HPDE6-E6E7 (cell line): ENCODE data around the gene RAC3.

ENCODE experiments used
- DNase-seq: peaks from one replicate; pipeline ENCODE4 v3.0.0; 2011; ENCODE audit warnings: missing footprints; ENCODE audit errors: extremely low spot score

RAC3 gene

DNA sequence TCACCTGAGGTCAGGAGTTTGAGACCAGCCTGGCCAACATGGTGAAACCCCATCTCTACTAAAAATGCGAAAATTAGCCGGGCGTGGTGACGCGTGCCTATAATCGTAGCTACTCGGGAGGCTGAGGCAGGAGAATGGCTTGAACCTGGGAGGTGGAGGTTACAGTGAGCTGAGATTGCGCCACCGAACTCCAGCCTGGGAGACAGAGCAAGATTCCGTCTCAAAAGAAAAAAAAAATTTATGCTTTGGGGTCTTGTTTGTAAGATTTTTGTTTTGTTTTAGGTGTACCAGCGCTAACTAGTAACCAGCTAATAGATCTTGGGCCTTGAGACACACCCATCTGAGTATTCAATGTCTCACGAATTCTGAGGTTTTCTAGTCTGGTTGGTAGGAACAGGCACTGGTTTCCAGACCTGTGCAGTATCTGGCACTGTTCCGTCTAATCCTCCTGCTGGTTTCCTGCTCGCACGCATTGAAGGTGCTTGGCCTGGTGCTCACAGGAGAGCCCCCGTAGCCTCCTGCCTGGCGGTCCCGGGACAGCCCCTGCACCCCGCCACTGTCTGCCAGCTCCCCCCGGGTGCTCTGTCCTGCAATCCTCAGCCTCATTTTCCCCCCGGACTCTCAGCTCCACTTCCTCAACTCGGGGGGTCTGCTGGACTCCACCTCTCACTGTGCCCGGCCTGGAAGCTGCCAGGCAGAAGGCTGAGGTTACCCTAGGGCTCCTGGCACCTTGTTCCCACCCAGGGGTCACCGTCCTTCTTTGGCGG, 44.7 kb downstream of the RAC3 start:
- no peak for DNase-seq

DNA sequence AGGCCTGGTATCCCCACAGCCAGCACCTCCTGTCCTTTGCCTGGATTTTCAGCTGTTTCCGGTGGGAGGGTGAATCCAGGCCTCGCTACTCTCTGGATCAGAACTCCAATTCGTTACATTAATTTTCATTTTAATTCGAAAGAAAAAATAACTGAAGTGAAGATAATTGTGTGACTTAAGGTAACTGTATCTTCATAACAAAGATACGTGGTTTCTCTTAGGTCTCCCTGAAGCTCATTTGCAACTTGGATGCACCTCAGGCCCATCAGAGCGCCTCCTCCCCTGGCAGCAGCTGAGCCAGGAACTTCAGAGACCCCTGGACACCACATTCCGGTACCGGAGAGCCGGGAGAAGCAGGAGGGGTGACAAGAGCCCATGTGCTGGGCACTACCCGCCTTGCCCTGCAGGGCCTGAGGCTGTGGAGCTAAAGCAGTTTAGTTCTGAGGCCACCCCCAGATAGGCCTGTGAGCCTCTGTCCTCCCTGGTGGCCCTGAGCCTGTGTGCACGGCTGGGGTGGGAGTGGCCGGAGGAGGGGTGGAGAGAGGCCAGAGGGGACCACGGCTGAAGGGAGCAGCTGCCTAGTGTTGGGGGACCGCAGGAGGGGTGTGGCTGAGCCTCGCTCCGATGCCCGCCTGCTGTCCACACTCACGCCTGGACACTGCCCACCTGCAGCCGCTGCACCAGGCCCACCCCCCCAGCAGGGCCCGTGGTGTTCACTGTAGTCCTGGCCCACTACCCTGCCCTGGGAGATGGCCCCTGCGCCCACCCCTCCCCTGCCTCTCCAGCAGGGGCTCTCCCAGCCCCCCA, 45.5 kb downstream of the RAC3 start:
- DNase-seq: no peak

DNA sequence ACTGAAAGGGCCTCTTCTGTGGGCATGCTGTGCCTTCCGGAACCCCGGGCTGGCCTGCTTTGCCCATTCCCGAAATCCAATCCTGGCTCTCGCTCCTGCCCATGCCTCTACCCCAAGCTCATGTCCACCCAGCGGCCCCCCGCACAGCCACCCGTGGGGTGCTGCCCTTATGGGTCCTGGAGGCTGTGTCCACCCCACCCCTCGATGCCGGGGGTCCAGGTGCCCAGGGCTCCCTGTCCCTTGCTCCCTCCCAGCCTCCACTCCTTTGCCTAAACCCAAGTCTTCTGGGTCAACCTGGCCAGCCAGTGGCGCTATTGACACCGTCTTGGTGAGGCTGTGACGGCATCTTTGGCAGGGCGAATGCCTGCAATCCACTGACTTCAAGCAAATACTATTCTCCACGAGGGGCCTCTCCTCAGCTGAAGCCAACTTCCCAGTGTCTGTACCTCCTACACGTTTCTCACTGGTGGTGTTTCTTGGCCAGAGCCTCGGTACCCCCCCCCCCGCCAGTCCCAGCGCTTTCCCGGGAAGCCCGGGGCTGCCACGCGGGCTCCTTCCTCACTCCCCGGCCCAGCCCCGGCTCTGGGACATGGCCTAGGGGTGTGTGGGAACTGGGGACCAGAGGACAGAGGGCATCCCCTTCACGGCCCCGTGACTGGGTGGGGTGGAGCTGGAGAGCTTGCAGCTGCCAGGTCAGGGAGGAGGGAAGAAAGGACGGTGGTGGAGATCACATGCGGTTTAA, 46.3 kb downstream of the RAC3 start:
- no peak for DNase-seq

DNA sequence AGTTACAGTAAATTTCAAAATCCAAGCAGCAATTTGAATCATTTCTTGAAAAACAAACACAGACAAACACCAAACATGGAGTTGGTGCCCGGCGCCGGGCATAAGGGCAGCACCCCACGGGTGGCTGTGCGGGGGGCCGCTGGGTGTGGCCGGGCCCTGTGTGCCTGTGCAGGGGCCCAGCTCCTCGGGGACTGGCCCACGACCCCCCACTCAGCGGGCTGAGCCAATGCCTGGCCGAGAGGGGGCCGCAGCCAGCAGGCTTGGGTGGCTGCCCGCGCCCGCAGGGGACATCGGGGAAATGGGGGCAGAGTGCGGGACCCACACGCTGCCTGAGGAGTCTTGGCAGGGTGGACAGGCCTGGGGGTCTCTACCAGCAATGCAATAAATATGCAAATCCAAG, 47.0 kb downstream of the RAC3 start:
- no peak for DNase-seq

DNA sequence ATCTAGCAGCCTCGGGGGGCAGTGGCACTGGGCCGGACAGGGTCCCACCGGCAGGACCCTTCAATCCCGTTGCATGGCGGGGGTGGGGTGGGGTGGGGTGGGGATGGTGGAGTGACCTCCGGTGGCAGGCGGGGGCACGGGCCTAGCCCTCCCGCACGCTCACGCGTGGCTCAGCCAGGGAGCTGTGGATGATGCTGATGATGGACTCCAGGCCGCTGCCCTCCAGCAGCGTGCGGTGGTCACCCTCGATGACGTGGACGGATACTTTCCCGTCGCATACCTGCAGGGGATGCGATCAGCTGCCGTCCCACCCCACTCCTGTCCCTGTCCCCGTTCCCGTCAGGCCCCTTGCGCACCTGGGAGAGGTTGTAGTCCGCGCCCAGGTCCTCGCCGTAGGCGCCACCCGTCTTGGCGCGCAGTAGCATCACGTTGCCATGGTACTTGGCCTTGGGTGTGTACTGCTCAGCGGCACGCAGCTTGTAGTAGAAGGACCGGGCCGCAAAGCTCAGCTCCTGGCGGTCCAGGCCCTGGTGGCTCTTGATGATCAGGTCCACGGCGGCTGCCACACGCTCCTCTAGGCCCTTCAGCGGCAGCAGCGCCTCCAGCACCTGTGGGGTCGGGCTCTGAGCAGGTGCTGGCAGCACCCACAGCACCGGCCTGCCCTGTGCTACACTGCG, 47.7 kb downstream of the RAC3 start:
- DNase-seq: no peak

DNA sequence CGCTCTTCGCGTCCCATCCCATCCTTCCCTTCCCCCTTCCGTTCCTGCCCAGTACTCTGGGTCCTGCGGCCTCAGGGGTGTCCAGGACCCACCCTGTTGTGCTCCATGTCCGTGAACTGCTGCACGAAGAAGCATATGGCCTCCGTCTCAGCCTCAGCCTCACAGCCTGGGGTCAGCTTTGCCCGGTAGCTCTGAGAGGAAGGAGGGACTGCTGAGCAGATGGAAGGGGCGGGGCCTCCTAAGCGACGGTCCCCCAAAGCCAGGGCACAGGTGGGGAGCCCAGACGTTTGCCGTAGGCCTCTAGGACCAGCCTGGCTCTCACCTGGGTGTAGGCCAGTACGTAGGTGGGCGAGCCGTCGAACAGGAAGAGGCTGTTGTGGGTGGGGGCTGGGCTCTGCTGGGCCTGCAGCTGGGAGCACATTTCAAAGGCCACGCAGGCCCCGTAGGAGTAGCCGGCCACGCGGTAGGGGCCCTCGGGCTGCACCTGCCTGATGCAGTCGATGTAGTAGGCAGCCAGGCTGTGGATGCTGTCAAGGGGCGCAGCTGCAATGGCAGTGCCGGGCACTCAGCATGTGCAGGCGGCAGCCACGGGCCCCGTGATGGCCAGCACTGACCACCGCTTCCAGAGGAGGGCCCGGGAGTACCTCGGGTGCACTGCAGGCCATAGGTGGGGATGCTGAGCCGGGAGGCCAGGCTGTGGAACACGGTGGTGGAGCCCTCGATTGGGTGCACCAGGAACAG, 48.7 kb downstream of the RAC3 start:
- no peak for DNase-seq

DNA sequence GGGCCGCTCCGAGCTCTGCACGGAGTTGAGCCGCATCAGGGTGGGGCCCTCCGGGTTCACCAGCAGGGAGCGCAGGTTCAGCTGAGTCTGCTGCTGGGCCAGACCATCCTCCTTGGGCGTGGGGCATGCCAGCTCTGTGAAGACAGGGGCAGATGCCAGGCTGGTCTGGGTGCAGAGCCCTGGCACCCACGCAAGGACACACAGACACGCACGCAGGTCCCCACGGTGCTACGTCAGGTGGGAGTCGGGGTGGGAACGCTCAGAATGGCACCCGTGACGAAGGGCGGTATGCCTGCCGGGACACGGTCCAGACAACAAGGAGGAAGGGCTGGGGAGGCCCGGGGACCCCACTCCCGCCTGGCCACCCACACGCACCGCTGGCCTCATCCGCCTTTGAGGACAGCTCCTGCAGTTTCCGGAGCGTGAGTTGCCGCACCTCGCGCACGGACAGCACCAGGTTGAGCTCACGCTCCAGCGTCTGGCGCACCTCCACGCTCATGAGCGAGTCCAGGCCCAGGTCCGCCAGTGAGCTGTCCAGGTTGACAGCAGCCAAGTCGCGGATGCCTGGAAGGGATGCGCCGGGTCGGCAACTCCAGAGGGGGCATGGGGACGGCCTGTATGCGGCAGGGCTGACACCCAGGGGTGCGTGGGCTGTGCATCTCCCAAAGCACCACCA, 49.4 kb downstream of the RAC3 start:
- DNase-seq: no peak

DNA sequence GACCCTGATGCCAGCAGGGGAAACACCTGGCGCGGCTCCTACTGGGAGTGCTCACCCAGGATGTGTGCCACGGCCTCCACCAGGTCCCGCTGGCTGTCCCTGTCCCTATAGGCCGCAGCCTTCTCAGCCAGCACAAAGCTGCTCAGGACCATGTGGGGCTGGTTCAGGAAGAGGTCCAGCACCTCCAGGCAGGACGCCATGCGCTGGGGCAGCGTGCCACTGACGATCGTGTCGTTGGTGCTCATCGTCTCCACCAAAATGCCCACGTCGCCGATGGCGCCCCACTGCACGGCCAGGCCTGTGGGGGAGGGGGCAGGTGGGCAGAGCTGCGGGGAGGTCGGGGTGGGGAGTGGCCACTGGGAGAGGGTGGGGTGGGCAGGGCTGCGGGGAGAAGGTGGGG, 50.1 kb downstream of the RAC3 start:
- no peak for DNase-seq

DNA sequence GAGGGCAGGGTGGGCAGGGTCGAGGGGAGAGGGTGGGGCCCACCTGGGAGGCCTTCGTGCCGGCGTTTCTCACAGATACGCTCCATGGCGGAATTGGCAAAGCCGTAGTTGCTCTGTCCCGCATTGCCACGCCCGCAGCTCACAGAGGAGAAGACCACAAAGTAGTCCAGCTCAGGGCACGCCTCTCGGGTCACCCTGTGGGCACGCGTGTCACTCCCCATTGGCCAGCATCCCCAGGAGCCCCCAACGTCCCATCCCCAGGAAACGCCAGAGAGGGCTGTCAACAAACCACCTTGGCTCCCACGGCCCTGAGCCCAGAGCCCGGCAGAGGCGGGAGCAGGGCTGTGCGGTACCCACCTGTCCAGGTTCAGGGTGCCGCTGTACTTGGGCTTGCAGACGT, 50.5 kb downstream of the RAC3 start:
- DNase-seq: no peak

DNA sequence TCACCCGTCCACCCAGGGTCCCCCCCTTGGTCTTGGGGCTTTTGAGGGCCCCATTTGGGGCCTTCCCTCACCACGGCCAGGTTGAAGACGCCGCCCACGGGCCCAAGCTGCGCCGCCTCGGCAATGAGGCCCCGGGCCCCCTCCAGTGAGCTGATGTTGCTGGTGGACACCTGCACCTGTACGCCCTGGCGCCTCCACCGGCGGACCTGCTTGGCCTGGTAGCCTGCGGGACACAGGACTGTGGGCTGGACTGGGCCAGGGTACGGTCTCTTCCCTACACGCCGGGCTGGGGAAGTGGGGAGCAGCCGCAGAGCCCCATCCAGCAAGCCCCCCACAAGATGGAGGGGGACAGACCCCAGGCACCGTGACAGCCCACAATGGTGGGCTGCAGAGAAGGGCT, 51.0 kb downstream of the RAC3 start:
- DNase-seq: no peak

DNA sequence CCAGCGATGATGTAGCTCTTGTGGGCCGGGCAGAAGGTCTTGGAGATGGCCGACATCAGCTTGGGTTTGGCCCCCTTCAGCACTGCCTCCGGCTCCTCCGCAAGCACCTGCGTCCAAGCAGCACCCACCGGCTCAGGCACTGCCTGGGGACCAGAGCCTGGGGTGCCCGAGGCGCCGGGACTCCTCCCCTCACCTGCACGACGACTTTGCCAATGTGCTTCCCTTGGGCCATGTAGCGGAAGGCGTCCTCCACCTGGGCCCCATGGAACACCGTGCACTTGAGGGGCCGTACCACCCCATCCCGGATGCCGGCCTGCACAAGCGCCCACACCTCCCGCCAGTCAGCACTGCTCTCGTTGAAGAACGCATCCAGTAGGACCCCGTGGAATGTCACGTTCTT, 51.5 kb downstream of the RAC3 start:
- no peak for DNase-seq
